WTC11 (cell line): Measurements from ENCODE around the gene ZNF710. TPM values are rescaled to one million over a fixed set of nuclear protein-coding genes. Genes with fewer than 3 reads are reported as not detected.

Source experiments
- ATAC-seq: fragments of 200-7000 bp; cut with Tn5 transposase; 2 replicates; pipeline ENCODE4 v1.10.0; 2021; ENCODE audit warnings: mild to moderate bottlenecking, moderate library complexity
- CTCF ChIA-PET: fragments of 300-600 bp; sonication (Branson Sonifier 250); formaldehyde crosslinking; loops from one replicate; lab custom pipeline; 2021; ENCODE audit warnings: antibody characterized with exemption; lab: Charles Lee
- POLR2A ChIA-PET: fragments of 350-600 bp; sonication (Branson Sonifier 250); formaldehyde crosslinking; loops from one replicate; lab custom pipeline; 2021; ENCODE audit warnings: antibody characterized with exemption; lab: Charles Lee
- DNase-seq: peaks from one replicate; pipeline ENCODE4 v3.0.0; 2021; ENCODE audit warnings: low spot score
- H3K27ac Mint-ChIP-seq: 2 replicates; pipeline ENCODE4 v1.8.0; 2021; ENCODE audit warnings: mixed read lengths
- H3K27me3 Mint-ChIP-seq: 2 replicates; pipeline ENCODE4 v1.8.0; 2021; ENCODE audit warnings: low read depth, mild to moderate bottlenecking, moderate library complexity, mixed read lengths
- H3K36me3 Mint-ChIP-seq: 2 replicates; pipeline ENCODE4 v1.8.0; 2021; ENCODE audit warnings: mixed read lengths
- H3K4me1 Mint-ChIP-seq: 2 replicates; pipeline ENCODE4 v1.8.0; 2022; ENCODE audit warnings: mixed read lengths
- H3K4me3 Mint-ChIP-seq: 2 replicates; pipeline ENCODE4 v1.8.0; 2021; ENCODE audit warnings: mild to moderate bottlenecking, moderate library complexity, mixed read lengths
- H3K9me3 Mint-ChIP-seq: 2 replicates; pipeline ENCODE4 v1.8.0; 2021; ENCODE audit warnings: mixed read lengths
- ATF1 ChIP-seq: sonication (generic); formaldehyde crosslinking; IDR thresholded peaks from 2 replicates; pipeline ENCODE4 v1.8.1; 2023; ENCODE audit warnings: mild to moderate bottlenecking, moderate library complexity, missing genetic modification reagents
- CREB1 ChIP-seq: sonication (generic); formaldehyde crosslinking; IDR thresholded peaks from 2 replicates; pipeline ENCODE4 v1.8.0; 2023; ENCODE audit warnings: mild to moderate bottlenecking, missing genetic modification reagents
- CREM ChIP-seq: sonication (generic); formaldehyde crosslinking; IDR thresholded peaks from 2 replicates; pipeline ENCODE4 v1.8.1; 2022; ENCODE audit warnings: mild to moderate bottlenecking, missing genetic modification reagents, moderate library complexity
- EMX1 ChIP-seq: fragments of 250-450 bp; sonication (Bioruptor Pico); IDR thresholded peaks from 2 replicates; pipeline ENCODE4 v1.8.0; 2021; ENCODE audit warnings: mild to moderate bottlenecking
- FOXP1 ChIP-seq: sonication (generic); formaldehyde crosslinking; IDR thresholded peaks from 2 replicates; pipeline ENCODE4 v1.8.0; 2022; ENCODE audit warnings: missing genetic modification reagents, mild to moderate bottlenecking, moderate library complexity, borderline replicate concordance
- GRHL2 ChIP-seq: fragments of 250-450 bp; sonication (Bioruptor Pico); IDR thresholded peaks from 2 replicates; pipeline ENCODE4 v1.8.0; 2022; ENCODE audit warnings: mild to moderate bottlenecking, moderate library complexity; ENCODE audit not compliant: insufficient replicate concordance, severe bottlenecking
- IRF2 ChIP-seq: sonication (generic); formaldehyde crosslinking; IDR thresholded peaks from 2 replicates; pipeline ENCODE4 v1.8.0; 2022; ENCODE audit warnings: low read depth, missing genetic modification reagents, borderline replicate concordance
- MXD4 ChIP-seq: fragments of 250-450 bp; sonication (Bioruptor Pico); IDR thresholded peaks from 2 replicates; pipeline ENCODE4 v1.8.0; 2021; ENCODE audit warnings: mild to moderate bottlenecking, moderate library complexity, borderline replicate concordance
- RELA ChIP-seq: sonication (generic); formaldehyde crosslinking; IDR thresholded peaks from 2 replicates; pipeline ENCODE4 v1.8.1; 2022; ENCODE audit warnings: missing genetic modification reagents, mild to moderate bottlenecking, borderline replicate concordance
- RORB ChIP-seq: fragments of 250-450 bp; sonication (Bioruptor Pico); IDR thresholded peaks from 2 replicates; pipeline ENCODE4 v1.9.0; 2021; ENCODE audit warnings: mild to moderate bottlenecking
- SMAD4 ChIP-seq: sonication (generic); formaldehyde crosslinking; IDR thresholded peaks from 2 replicates; pipeline ENCODE4 v1.8.0; 2022; ENCODE audit warnings: mild to moderate bottlenecking, missing genetic modification reagents
- SOX15 ChIP-seq: fragments of 250-450 bp; sonication (Bioruptor Pico); IDR thresholded peaks from 2 replicates; pipeline ENCODE4 v1.9.0; 2021; ENCODE audit warnings: mild to moderate bottlenecking
- SP1 ChIP-seq: sonication (generic); formaldehyde crosslinking; conservative IDR thresholded peaks from 2 replicates; pipeline ENCODE4 v1.8.1; 2022; ENCODE audit warnings: missing genetic modification reagents
- ZNF263 ChIP-seq: sonication (generic); formaldehyde crosslinking; IDR thresholded peaks from 2 replicates; pipeline ENCODE4 v1.8.1; 2022; ENCODE audit warnings: low read depth, mild to moderate bottlenecking, moderate library complexity, missing genetic modification reagents
- ZNF396 ChIP-seq: fragments of 250-450 bp; sonication (Bioruptor Pico); IDR thresholded peaks from 2 replicates; pipeline ENCODE4 v1.8.0; 2021; ENCODE audit warnings: mild to moderate bottlenecking, moderate library complexity, borderline replicate concordance
- ZNF423 ChIP-seq: fragments of 250-450 bp; sonication (Bioruptor Pico); IDR thresholded peaks from 2 replicates; pipeline ENCODE4 v2.1.2; 2022; ENCODE audit warnings: mild to moderate bottlenecking, moderate library complexity
- total RNA-seq: library from RNA; stranded (reverse); gene quantifications from 3 replicates; pipeline ENCODE4 v1.2.3, GENCODE V29; 2021
- TF ChIP-seq, protein P1 (sequence below): fragments of 250-450 bp; sonication (Bioruptor Pico); IDR thresholded peaks from 2 replicates; pipeline ENCODE4 v1.8.0; 2021; ENCODE audit warnings: mild to moderate bottlenecking
- TF ChIP-seq, protein P2 (sequence below): fragments of 250-450 bp; sonication (Bioruptor Pico); IDR thresholded peaks from 2 replicates; pipeline ENCODE4 v1.9.0; 2021; ENCODE audit warnings: mild to moderate bottlenecking
- TF ChIP-seq, protein P3 (sequence below): fragments of 200-600 bp; IDR thresholded peaks from 2 replicates; pipeline ENCODE4 v1.8.0; 2022; ENCODE audit warnings: antibody characterized with exemption
- TF ChIP-seq, protein P4 (sequence below): sonication (generic); formaldehyde crosslinking; conservative IDR thresholded peaks from 2 replicates; pipeline ENCODE4 v1.8.1; 2022; ENCODE audit warnings: mild to moderate bottlenecking, missing genetic modification reagents
- TF ChIP-seq, protein P5 (sequence below): sonication (generic); formaldehyde crosslinking; IDR thresholded peaks from 2 replicates; pipeline ENCODE4 v1.8.0; 2022; ENCODE audit warnings: missing genetic modification reagents
- TF ChIP-seq, protein P6 (sequence below): sonication (generic); formaldehyde crosslinking; IDR thresholded peaks from 2 replicates; pipeline ENCODE4 v1.8.1; 2022; ENCODE audit warnings: low read depth, missing genetic modification reagents, borderline replicate concordance
- TF ChIP-seq, protein P7 (sequence below): sonication (generic); formaldehyde crosslinking; IDR thresholded peaks from 2 replicates; pipeline ENCODE4 v1.8.1; 2023; ENCODE audit warnings: mild to moderate bottlenecking, moderate library complexity, missing genetic modification reagents

ZNF710 gene
- total RNA-seq, 1 experiment from 2014 or later, result 25.9 TPM

DNA sequence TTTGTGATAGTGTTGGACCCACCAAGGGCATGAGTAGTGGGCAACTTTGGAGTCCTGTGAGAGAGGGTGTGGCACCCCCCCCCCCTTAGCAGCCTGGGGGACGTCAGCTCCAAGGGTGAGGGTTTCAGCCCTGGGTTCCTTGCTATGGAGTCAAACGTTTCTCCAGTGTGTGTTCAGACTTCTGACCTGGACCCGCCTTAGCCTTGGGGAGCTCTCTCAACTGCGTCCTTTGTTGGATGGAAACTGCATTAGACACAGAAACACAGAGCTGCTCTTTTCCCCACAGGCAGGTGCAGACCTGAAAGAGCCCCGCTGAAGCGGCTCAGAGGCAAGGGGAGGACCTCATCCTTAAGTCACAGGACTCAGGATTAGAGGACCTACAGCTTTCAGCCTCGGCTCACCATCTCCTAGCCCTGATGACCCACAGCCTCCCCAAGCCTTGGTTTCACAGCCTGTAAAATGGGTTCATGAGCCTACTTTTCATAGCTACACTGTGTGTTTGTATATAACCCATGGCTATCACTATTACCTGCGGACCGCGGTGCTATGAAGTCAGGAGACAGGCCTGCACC, 19.9 kb downstream of the ZNF710 start:
- Mint-ChIP-seq H3K27ac (no peak overlapping the region), H3K36me3 (no peaks in the 10 kb centered on the region), H3K27me3 (no peaks in the 10 kb centered on the region), H3K4me3 (no peak overlapping the region), H3K9me3 (no peaks in the 10 kb centered on the region), H3K4me1 (peaks cover 53% of the 10 kb centered on the region)
- TF ChIP-seq ZNF423 (CRISPR knock-in tag), result no peak
- TF ChIP-seq, protein P1, sequence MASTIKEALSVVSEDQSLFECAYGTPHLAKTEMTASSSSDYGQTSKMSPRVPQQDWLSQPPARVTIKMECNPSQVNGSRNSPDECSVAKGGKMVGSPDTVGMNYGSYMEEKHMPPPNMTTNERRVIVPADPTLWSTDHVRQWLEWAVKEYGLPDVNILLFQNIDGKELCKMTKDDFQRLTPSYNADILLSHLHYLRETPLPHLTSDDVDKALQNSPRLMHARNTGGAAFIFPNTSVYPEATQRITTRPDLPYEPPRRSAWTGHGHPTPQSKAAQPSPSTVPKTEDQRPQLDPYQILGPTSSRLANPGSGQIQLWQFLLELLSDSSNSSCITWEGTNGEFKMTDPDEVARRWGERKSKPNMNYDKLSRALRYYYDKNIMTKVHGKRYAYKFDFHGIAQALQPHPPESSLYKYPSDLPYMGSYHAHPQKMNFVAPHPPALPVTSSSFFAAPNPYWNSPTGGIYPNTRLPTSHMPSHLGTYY (CRISPR knock-in tag), result no peak
- TF ChIP-seq EMX1, result no peak
- no peak for TF ChIP-seq RELA (CRISPR knock-in tag)
- TF ChIP-seq GRHL2, result no peak
- no peak for TF ChIP-seq FOXP1
- TF ChIP-seq ZNF263 (CRISPR knock-in tag), result no peak
- TF ChIP-seq MXD4 (CRISPR knock-in tag), result no peak
- no peak for TF ChIP-seq CREB1 (CRISPR knock-in tag)
- TF ChIP-seq, protein P2, sequence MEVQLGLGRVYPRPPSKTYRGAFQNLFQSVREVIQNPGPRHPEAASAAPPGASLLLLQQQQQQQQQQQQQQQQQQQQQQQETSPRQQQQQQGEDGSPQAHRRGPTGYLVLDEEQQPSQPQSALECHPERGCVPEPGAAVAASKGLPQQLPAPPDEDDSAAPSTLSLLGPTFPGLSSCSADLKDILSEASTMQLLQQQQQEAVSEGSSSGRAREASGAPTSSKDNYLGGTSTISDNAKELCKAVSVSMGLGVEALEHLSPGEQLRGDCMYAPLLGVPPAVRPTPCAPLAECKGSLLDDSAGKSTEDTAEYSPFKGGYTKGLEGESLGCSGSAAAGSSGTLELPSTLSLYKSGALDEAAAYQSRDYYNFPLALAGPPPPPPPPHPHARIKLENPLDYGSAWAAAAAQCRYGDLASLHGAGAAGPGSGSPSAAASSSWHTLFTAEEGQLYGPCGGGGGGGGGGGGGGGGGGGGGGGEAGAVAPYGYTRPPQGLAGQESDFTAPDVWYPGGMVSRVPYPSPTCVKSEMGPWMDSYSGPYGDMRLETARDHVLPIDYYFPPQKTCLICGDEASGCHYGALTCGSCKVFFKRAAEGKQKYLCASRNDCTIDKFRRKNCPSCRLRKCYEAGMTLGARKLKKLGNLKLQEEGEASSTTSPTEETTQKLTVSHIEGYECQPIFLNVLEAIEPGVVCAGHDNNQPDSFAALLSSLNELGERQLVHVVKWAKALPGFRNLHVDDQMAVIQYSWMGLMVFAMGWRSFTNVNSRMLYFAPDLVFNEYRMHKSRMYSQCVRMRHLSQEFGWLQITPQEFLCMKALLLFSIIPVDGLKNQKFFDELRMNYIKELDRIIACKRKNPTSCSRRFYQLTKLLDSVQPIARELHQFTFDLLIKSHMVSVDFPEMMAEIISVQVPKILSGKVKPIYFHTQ (CRISPR knock-in tag), result no peak
- TF ChIP-seq, protein P3, sequence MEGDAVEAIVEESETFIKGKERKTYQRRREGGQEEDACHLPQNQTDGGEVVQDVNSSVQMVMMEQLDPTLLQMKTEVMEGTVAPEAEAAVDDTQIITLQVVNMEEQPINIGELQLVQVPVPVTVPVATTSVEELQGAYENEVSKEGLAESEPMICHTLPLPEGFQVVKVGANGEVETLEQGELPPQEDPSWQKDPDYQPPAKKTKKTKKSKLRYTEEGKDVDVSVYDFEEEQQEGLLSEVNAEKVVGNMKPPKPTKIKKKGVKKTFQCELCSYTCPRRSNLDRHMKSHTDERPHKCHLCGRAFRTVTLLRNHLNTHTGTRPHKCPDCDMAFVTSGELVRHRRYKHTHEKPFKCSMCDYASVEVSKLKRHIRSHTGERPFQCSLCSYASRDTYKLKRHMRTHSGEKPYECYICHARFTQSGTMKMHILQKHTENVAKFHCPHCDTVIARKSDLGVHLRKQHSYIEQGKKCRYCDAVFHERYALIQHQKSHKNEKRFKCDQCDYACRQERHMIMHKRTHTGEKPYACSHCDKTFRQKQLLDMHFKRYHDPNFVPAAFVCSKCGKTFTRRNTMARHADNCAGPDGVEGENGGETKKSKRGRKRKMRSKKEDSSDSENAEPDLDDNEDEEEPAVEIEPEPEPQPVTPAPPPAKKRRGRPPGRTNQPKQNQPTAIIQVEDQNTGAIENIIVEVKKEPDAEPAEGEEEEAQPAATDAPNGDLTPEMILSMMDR, result no peak
- TF ChIP-seq IRF2, result no peak
- POLR2A ChIA-PET, result interaction anchor here (0.6 kb wide), 1 partner anchor 153 kb away, joined by 6 read pairs; no protein-coding TSS in a partner anchor
- DNase-seq, result no peak
- CTCF ChIA-PET, result interaction anchor here (0.6 kb wide), 1 partner anchor 669 kb away, joined by 3 read pairs; no protein-coding TSS in a partner anchor
- ATAC-seq, result no peak

DNA sequence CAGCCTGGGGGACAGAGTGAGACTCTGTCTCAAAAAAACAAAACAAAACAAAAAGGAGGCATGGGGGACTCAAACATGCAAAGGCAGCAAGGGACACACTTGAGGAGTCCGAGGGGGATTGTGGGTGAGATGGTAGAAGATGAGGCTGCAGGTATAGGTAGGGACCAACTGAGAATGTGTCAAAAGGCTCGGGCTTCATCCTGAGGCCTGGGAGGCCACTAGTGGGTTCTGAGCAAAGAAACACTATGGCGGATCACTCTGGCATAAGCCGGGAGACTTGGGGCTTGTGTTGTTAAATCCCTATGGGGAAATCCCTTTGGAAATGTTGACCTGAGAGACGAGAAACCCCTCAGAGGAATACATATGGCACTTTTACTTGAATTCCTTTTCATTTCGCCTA, 21.2 kb downstream of the ZNF710 start:
- POLR2A ChIA-PET, result interaction anchor here (0.9 kb wide), 1 partner anchor 15 kb away, joined by 3 read pairs; no protein-coding TSS in a partner anchor
- ATAC-seq (no peak), DNase-seq (no peak)
- Mint-ChIP-seq H3K36me3 (no peaks in the 10 kb centered on the region), H3K27me3 (no peaks in the 10 kb centered on the region), H3K4me1 (peaks cover 48% of the 10 kb centered on the region), H3K9me3 (no peaks in the 10 kb centered on the region), H3K4me3 (no peak overlapping the region), H3K27ac (no peak overlapping the region)
- CTCF ChIA-PET, result interaction anchor here (1.2 kb wide), 1 partner anchor 60 kb away, joined by 3 read pairs; no protein-coding TSS in a partner anchor
- TF ChIP-seq CREM (CRISPR knock-in tag), result no peak
- no peak for TF ChIP-seq SOX15 (CRISPR knock-in tag)
- TF ChIP-seq, protein P4, sequence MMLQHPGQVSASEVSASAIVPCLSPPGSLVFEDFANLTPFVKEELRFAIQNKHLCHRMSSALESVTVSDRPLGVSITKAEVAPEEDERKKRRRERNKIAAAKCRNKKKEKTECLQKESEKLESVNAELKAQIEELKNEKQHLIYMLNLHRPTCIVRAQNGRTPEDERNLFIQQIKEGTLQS (CRISPR knock-in tag), result no peak
- TF ChIP-seq RORB (CRISPR knock-in tag), result no peak
- no peak for TF ChIP-seq SMAD4
- TF ChIP-seq, protein P5, sequence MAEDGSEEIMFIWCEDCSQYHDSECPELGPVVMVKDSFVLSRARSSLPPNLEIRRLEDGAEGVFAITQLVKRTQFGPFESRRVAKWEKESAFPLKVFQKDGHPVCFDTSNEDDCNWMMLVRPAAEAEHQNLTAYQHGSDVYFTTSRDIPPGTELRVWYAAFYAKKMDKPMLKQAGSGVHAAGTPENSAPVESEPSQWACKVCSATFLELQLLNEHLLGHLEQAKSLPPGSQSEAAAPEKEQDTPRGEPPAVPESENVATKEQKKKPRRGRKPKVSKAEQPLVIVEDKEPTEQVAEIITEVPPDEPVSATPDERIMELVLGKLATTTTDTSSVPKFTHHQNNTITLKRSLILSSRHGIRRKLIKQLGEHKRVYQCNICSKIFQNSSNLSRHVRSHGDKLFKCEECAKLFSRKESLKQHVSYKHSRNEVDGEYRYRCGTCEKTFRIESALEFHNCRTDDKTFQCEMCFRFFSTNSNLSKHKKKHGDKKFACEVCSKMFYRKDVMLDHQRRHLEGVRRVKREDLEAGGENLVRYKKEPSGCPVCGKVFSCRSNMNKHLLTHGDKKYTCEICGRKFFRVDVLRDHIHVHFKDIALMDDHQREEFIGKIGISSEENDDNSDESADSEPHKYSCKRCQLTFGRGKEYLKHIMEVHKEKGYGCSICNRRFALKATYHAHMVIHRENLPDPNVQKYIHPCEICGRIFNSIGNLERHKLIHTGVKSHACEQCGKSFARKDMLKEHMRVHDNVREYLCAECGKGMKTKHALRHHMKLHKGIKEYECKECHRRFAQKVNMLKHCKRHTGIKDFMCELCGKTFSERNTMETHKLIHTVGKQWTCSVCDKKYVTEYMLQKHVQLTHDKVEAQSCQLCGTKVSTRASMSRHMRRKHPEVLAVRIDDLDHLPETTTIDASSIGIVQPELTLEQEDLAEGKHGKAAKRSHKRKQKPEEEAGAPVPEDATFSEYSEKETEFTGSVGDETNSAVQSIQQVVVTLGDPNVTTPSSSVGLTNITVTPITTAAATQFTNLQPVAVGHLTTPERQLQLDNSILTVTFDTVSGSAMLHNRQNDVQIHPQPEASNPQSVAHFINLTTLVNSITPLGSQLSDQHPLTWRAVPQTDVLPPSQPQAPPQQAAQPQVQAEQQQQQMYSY, result no peak
- no peak for TF ChIP-seq SP1
- no peak for TF ChIP-seq ATF1 (CRISPR knock-in tag)
- TF ChIP-seq ZNF396 (CRISPR knock-in tag), result no peak
- no peak for TF ChIP-seq MXD4 (CRISPR knock-in tag)
- TF ChIP-seq, protein P6, sequence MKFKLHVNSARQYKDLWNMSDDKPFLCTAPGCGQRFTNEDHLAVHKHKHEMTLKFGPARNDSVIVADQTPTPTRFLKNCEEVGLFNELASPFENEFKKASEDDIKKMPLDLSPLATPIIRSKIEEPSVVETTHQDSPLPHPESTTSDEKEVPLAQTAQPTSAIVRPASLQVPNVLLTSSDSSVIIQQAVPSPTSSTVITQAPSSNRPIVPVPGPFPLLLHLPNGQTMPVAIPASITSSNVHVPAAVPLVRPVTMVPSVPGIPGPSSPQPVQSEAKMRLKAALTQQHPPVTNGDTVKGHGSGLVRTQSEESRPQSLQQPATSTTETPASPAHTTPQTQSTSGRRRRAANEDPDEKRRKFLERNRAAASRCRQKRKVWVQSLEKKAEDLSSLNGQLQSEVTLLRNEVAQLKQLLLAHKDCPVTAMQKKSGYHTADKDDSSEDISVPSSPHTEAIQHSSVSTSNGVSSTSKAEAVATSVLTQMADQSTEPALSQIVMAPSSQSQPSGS, result no peak
- TF ChIP-seq, protein P7, sequence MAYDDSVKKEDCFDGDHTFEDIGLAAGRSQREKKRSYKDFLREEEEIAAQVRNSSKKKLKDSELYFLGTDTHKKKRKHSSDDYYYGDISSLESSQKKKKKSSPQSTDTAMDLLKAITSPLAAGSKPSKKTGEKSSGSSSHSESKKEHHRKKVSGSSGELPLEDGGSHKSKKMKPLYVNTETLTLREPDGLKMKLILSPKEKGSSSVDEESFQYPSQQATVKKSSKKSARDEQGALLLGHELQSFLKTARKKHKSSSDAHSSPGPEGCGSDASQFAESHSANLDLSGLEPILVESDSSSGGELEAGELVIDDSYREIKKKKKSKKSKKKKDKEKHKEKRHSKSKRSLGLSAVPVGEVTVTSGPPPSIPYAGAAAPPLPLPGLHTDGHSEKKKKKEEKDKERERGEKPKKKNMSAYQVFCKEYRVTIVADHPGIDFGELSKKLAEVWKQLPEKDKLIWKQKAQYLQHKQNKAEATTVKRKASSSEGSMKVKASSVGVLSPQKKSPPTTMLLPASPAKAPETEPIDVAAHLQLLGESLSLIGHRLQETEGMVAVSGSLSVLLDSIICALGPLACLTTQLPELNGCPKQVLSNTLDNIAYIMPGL (CRISPR knock-in tag), result no peak
- no peak for TF ChIP-seq FOXP1
